GM04503 (cell line): ENCODE measurements around the gene C4B.
"Not testable (repeated sequence)": the region's sequence is repeated elsewhere in the genome, so short reads cannot be mapped to it uniquely, and the experiment has no call there.

Experiments
- DNase-seq: peaks from one replicate; pipeline ENCODE4 v3.0.0-alpha.2; 2012; ENCODE audit warnings: low read depth

Gene C4B

GRCh38 chr6:31981744-31982143, 32.9 kb upstream of the C4B start, which contains the start of gene C4A:
Gene C4A (plus strand): TSS chr6:31982057. CDS start chr6:31982108, 51 bp downstream.
- DNase-seq = not testable (repeated sequence)

DNA sequence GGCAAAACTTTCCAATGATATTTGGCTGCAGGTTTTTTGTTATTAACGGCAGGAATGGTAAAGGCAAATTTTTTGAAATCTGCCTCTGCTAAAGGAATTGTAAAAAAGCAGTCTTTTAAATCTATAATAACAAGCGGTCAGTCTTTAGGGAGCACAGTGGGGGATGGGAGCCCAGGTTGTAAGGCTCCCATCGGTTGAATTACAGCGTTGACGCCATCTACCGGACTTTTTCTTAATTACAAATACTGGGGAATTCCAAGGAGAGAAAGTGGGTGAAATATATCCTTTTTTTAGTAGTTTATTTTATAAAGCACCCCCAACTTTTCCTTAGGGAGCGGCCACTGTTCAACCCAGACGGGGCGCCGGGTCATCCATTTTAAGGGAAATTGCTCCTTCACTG, 25.2 kb upstream of the C4B start:
- DNase-seq = not testable (repeated sequence)

DNA sequence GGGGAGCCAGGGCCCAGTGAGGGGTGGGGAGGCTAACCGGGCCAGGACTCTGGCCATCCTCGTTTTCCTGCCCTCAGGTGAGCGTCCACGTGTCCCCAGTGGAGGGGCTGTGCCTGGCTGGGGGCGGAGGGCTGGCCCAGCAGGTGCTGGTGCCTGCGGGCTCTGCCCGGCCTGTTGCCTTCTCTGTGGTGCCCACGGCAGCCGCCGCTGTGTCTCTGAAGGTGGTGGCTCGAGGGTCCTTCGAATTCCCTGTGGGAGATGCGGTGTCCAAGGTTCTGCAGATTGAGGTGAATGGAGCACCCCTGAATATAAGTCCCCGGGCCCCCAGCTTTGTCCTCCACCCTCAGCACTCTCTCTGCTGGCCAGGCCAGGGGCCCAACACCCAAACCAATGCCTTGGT, 20.2 kb upstream of the C4B start:
- not testable (repeated sequence) for DNase-seq

DNA sequence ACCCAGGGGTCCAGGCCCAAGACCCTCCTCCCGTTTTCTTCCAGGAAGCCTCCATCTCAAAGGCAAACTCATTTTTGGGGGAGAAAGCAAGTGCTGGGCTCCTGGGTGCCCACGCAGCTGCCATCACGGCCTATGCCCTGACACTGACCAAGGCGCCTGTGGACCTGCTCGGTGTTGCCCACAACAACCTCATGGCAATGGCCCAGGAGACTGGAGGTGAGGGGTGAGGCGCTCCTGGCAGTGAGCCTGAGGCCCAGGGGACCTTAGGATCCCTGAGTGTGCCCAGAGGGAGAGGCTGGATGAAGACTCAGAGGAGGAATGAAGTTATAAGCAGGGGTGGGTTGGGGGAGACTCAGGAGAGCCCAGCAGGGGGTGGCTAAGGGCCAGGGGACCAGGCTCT, 18.2 kb upstream of the C4B start:
- not testable (repeated sequence) for DNase-seq

GRCh38 chr6:32002546-32003268, 11.9 kb upstream of the C4B start:
- not testable (repeated sequence) for DNase-seq

GRCh38 chr6:32003301-32003700, 11.3 kb upstream of the C4B start:
- not testable (repeated sequence) for DNase-seq

DNA sequence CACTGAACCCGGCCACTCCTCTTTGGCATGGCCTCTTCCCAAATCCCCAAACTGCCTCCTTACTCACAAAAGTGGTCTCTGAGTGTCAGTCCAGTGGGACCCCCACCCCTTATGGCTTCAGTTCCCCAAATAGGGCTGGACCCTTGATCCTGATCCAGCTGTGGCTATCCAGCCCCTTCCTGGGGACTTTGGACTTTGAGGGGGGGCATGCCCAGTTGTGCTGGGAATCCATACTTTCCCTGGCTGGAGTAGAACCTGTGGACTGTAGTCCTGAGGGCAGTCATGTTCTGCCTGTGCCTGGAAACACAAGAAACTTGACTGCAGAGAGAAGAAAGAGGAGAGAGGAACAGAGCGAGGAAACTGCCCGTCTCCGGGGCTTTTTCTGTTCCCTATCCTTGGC, 10.2 kb upstream of the C4B start:
- DNase-seq = not testable (repeated sequence)

DNA sequence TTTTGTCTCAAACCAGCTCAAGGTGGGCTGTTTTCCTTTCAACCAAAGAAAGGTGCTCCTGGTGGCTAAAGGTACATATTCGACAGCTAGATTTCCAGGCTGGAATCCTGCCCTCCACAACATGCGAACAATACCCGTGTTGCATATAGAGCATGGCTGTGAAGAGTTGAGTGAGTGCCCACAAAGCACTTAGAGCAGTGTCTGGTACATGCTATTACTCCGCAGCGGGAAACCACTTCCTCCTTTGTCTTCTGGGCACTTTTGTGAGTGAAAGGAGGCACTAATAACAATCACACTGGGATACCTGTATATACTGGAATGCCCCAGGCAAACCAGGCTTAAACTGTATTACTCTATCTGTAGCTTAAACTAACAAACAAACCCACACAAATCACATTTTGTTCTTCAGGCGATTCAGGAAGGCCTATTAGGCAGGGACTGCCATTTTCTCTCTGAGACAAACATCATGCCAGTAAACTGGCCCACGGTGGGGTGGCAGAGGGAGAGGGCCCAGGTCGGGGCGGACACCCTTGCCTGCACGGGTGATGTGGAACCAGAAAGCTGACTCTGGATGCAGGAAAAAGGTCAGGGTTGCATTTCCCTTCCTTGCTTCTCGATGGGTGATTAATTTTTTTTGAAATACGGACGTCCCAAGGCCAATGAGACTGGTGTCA, 9.6 kb upstream of the C4B start:
- DNase-seq = not testable (repeated sequence)

GRCh38 chr6:32005538-32005880, 9.1 kb upstream of the C4B start:
- DNase-seq = not testable (repeated sequence)

DNA sequence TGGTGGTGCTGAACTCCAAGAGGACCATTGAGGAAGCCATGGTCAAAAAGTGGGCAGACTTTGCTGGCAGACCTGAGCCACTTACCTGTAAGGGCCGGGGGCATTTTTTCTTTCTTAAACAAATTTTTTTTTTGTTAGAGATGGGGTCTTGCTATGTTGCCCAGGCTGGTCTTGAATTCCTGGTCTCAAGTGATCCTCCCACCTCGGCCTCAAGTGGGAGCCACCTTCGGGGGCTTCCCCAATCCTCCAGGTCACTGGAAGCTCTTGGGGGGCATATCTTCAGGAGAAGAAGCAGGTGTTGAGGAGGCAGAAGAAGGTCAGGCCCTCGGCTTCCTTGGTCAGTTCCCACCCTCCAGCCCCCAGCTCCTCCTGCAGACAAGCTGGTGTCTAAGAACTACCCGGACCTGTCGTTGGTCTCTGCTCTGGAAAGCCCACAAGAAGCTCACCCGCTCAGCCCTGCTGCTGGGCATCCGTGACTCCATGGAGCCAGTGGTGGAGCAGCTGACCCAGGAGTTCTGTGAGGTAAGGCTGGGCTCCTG, 8.5 kb upstream of the C4B start:
- not testable (repeated sequence) for DNase-seq

- DNase-seq = not testable (repeated sequence)
Measured at GRCh38 chr6:32007086-32007485, 7.5 kb upstream of the C4B start.

- not testable (repeated sequence) for DNase-seq
Measured at GRCh38 chr6:32008037-32008436, 6.6 kb upstream of the C4B start.

DNA sequence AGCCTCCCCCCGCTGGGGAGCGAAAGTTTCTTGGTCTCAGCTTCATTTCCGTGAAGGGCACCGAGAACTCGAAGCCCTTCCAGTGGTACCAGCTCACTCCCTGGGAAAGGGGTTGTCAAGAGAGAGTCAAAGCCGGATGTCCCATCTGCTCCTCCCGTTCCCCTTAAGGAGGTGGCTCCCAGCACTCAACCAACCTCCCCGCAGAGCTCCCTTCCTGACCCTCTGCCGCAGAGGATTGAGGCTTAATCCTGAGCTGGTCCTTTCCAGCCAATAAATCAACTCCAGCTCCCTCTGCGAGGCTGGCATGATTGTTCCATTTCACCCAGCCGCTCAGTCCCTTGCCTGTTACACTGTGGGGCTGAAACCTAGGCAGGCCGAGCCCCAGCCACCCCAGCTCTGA, 6.0 kb upstream of the C4B start:
- not testable (repeated sequence) for DNase-seq

- DNase-seq = not testable (repeated sequence)
Measured at GRCh38 chr6:32009537-32009936, 5.1 kb upstream of the C4B start.

- DNase-seq = not testable (repeated sequence)
Measured at GRCh38 chr6:32010856-32011530, 3.6 kb upstream of the C4B start.

DNA sequence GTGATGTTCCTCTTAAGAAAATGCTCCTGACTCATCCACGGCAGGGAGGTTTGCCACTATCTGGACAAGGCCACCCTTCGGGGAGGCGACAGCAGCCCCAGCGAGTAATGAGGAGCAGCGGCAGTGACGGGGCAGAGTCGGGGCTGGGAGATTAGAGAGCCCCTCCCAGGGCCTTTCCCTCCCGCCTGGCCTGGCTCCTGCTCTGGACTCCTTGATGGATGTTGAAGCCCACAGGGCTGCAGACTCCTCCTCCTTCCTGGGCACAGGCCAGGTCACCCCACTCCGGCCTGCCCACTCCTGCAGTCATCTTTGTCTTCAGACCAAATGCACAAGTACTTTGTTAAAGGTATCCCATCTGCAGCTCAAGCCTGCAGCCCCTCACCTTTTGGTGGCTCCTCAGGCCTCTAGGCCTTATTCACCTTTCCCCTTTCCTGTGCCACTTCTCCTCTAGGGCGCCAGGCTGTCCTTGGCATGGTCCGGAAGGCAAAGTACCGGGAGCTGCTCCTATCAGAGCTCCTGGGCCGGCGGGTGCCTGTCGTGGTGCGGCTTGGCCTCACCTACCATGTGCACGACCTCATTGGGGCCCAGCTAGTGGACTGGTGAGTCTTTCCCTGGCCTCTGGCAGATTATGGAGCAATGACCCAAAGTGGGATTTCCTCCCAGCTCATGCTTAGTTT, 1.5 kb upstream of the C4B start:
- not testable (repeated sequence) for DNase-seq

DNA sequence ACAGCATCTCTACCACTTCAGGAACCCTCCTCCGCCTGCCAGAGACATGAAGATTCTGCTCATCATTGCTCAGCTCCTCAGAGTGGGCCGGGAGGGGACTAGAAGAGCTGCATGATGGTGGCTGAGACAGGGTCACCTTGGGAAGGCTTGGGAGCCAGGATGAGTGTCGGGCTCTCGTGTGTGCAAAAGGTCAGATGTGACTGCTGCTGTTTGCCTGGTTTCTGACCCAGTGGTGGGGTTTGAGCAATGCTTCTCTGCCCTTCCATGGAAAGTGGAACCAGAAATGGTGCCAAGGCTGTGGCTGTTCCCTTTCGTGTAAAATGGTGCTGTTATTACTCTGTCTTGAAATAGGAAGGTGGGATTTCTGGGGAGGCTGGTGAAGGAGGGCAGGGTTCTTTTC, 857 bp upstream of the C4B start:
- DNase-seq = not testable (repeated sequence)

- DNase-seq = not testable (repeated sequence)
Measured at GRCh38 chr6:32022100-32022499, 7.5 kb downstream of the C4B start.

DNA sequence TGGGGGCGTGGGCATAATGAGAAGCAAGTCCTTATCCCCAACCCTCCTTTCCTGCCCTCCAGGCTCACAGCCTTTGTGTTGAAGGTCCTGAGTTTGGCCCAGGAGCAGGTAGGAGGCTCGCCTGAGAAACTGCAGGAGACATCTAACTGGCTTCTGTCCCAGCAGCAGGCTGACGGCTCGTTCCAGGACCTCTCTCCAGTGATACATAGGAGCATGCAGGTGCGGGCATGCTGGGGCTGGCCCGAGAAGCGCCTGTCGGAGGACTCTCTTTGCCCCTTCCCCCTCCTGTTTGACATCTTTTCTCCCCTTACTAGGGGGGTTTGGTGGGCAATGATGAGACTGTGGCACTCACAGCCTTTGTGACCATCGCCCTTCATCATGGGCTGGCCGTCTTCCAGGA, 14.0 kb downstream of the C4B start:
- not testable (repeated sequence) for DNase-seq

DNA sequence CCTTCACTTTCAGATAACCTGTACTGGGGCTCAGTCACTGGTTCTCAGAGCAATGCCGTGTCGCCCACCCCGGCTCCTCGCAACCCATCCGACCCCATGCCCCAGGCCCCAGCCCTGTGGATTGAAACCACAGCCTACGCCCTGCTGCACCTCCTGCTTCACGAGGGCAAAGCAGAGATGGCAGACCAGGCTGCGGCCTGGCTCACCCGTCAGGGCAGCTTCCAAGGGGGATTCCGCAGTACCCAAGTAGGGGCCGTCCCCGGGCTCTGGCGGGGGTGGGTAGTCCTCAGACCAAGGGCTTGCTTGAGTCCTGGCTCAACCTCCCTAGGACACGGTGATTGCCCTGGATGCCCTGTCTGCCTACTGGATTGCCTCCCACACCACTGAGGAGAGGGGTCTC, 15.0 kb downstream of the C4B start:
- DNase-seq = not testable (repeated sequence)

DNA sequence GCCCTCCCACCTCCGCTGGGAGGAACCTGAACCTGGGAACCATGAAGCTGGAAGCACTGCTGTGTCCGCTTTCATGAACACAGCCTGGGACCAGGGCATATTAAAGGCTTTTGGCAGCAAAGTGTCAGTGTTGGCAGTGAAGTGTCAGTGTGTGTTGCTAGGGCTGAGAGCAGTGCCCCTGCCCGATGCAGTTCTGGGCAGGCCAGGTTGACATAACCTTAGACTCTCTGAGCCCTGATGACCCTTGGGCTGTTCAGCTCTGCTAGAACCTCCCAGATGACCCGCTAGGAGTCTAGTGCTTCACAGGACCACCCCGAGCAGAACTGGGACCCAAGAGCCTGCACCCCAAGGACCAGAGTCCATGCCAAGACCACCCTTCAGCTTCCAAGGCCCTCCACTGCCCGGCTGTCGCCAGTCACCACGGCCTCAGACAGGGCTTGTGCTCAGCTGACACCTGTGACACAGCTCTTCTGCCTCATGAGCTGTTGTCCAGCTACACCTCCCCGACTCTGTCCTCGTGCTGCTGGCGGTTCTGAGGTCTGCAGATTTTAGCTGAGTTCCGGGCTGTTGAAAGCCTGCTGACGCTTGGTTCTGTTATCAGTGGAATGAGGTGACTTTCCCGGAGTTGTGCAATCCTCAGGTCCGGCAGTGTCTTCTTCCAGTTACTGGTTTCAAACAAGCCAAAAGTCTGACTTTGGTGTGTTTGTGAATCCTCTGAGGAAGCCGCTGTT, 20.9 kb downstream of the C4B start:
- DNase-seq = not testable (repeated sequence)
